ENCODE measurements around the gene ENOX1.
"Not testable (repeated sequence)": the region's sequence is repeated elsewhere in the genome, so short reads cannot be mapped to it uniquely, and the experiment has no call there.

Gene ENOX1

GRCh38 chr13:43357564-43357963 is 429.2 kb downstream of the ENOX1 start:
- Histone ChIP-seq H4K8ac (ENCODE audit: low read depth, low read length) (no peak overlapping the region), H3K27ac (ENCODE audit: low read depth, low read length) (no peak overlapping the region)

GRCh38 chr13:43356567-43356966 is 430.2 kb downstream of the ENOX1 start:
- whole genome bisulfite sequencing (ENCODE audit: extremely low coverage, insufficient coverage, low lambda C conversion rate) = no CpG with 5 or more reads among the region's 5 CpGs
- H3K18ac ChIP-seq (ENCODE audit: low read length) = no peak overlapping the region
- no peak overlapping the region for H3K23ac ChIP-seq (ENCODE audit: low read length)
- H3K56ac ChIP-seq (ENCODE audit: low read length) = no peak overlapping the region
- H3K79me1 ChIP-seq (ENCODE audit: low read length) = no peaks in the 10 kb centered on the region
- H3K27ac ChIP-seq (ENCODE audit: low read depth, low read length) = no peak overlapping the region
- H2BK15ac ChIP-seq (replicated peaks; ENCODE audit: low read depth) = no peak overlapping the region
- no peak overlapping the region for H2AK5ac ChIP-seq (ENCODE audit: low read length)
- H2BK120ac ChIP-seq (ENCODE audit: low read depth, low read length) = no peak overlapping the region
- H3K79me2 ChIP-seq (ENCODE audit: control insufficient read depth, insufficient read depth, low read length) = no peaks in the 10 kb centered on the region
- no peaks in the 10 kb centered on the region for H3K36me3 ChIP-seq (ENCODE audit: control insufficient read depth, insufficient read depth, low read length)
- H3K9ac ChIP-seq (ENCODE audit: low read length) = no peak overlapping the region
- peaks cover 2% of the 10 kb centered on the region for H3K4me1 ChIP-seq (ENCODE audit: control insufficient read depth, low read depth, low read length)
- no peaks in the 10 kb centered on the region for H3K27me3 ChIP-seq (ENCODE audit: insufficient read depth, low read length, poor library complexity)
- no peak for DNase-seq
- H3K4me3 ChIP-seq (ENCODE audit: low read length) = no peak overlapping the region
- no peak overlapping the region for H2BK5ac ChIP-seq (ENCODE audit: low read length)
- H4K8ac ChIP-seq (ENCODE audit: low read depth, low read length) = no peak overlapping the region
- no peak overlapping the region for H3K4me2 ChIP-seq (ENCODE audit: low read length)
- no peak overlapping the region for H4K5ac ChIP-seq (ENCODE audit: low read length)
- no peak overlapping the region for H3K4ac ChIP-seq (ENCODE audit: low read depth, low read length)

More at GRCh38 chr13:43357564-43357963, 429.2 kb downstream of the ENOX1 start:
- Histone ChIP-seq H3K27me3 (ENCODE audit: insufficient read depth, low read length, poor library complexity) (no peaks in the 10 kb centered on the region), H3K4me3 (ENCODE audit: low read length) (no peak overlapping the region), H3K36me3 (ENCODE audit: control insufficient read depth, insufficient read depth, low read length) (no peaks in the 10 kb centered on the region), H3K79me2 (ENCODE audit: control insufficient read depth, insufficient read depth, low read length) (no peaks in the 10 kb centered on the region), H3K4me2 (ENCODE audit: low read length) (no peak overlapping the region), H3K4me1 (ENCODE audit: control insufficient read depth, low read depth, low read length) (peaks cover 2% of the 10 kb centered on the region), H3K9ac (ENCODE audit: low read length) (no peak overlapping the region), H4K5ac (ENCODE audit: low read length) (no peak overlapping the region), H2BK120ac (ENCODE audit: low read depth, low read length) (no peak overlapping the region), H2BK15ac (replicated peaks; ENCODE audit: low read depth) (no peak overlapping the region), H3K18ac (ENCODE audit: low read length) (no peak overlapping the region), H3K79me1 (ENCODE audit: low read length) (no peaks in the 10 kb centered on the region), H3K56ac (ENCODE audit: low read length) (no peak overlapping the region), H2BK5ac (ENCODE audit: low read length) (no peak overlapping the region), H3K23ac (ENCODE audit: low read length) (no peak overlapping the region), H2AK5ac (ENCODE audit: low read length) (no peak overlapping the region), H3K4ac (ENCODE audit: low read depth, low read length) (no peak overlapping the region)
- WGBS (ENCODE audit: extremely low coverage, insufficient coverage, low lambda C conversion rate) = no CpG with 5 or more reads among the region's 4 CpGs
- DNase-seq = no peak

- H3K4me2 ChIP-seq (ENCODE audit: low read length) = no peak overlapping the region
- DNase-seq = no peak
- no peak overlapping the region for H2BK5ac ChIP-seq (ENCODE audit: low read length)
- H3K79me1 ChIP-seq (ENCODE audit: low read length) = no peaks in the 10 kb centered on the region
- no peak overlapping the region for H3K9ac ChIP-seq (ENCODE audit: low read length)
- no peak overlapping the region for H3K4ac ChIP-seq (ENCODE audit: low read depth, low read length)
- H2BK120ac ChIP-seq (ENCODE audit: low read depth, low read length) = no peak overlapping the region
- no peaks in the 10 kb centered on the region for H3K36me3 ChIP-seq (ENCODE audit: control insufficient read depth, insufficient read depth, low read length)
- H3K18ac ChIP-seq (ENCODE audit: low read length) = no peak overlapping the region
- peaks cover 2% of the 10 kb centered on the region for H3K4me1 ChIP-seq (ENCODE audit: control insufficient read depth, low read depth, low read length)
- no peaks in the 10 kb centered on the region for H3K27me3 ChIP-seq (ENCODE audit: insufficient read depth, low read length, poor library complexity)
- no peak overlapping the region for H3K4me3 ChIP-seq (ENCODE audit: low read length)
- no CpG with 5 or more reads among the region's 17 CpGs for WGBS (ENCODE audit: extremely low coverage, insufficient coverage, low lambda C conversion rate)
- no peak overlapping the region for H3K23ac ChIP-seq (ENCODE audit: low read length)
- no peaks in the 10 kb centered on the region for H3K79me2 ChIP-seq (ENCODE audit: control insufficient read depth, insufficient read depth, low read length)
- H4K5ac ChIP-seq (ENCODE audit: low read length) = no peak overlapping the region
- no peak overlapping the region for H3K27ac ChIP-seq (ENCODE audit: low read depth, low read length)
- H2AK5ac ChIP-seq (ENCODE audit: low read length) = no peak overlapping the region
- no peak overlapping the region for H3K56ac ChIP-seq (ENCODE audit: low read length)
- H4K8ac ChIP-seq (ENCODE audit: low read depth, low read length) = no peak overlapping the region
- H2BK15ac ChIP-seq (replicated peaks; ENCODE audit: low read depth) = no peak overlapping the region
Measured at GRCh38 chr13:43355774-43356173, 431.0 kb downstream of the ENOX1 start.

- Histone ChIP-seq H2BK120ac (ENCODE audit: low read depth, low read length) (no peak overlapping the region), H2BK5ac (ENCODE audit: low read length) (no peak overlapping the region), H3K27ac (ENCODE audit: low read depth, low read length) (no peak overlapping the region), H3K56ac (ENCODE audit: low read length) (no peak overlapping the region), H3K4me2 (ENCODE audit: low read length) (no peak overlapping the region), H3K23ac (ENCODE audit: low read length) (no peak overlapping the region), H3K4me3 (ENCODE audit: low read length) (no peak overlapping the region), H3K18ac (ENCODE audit: low read length) (no peak overlapping the region), H3K27me3 (ENCODE audit: insufficient read depth, low read length, poor library complexity) (no peaks in the 10 kb centered on the region), H3K4me1 (ENCODE audit: control insufficient read depth, low read depth, low read length) (peaks cover 2% of the 10 kb centered on the region), H4K5ac (ENCODE audit: low read length) (no peak overlapping the region), H3K9ac (ENCODE audit: low read length) (no peak overlapping the region), H3K36me3 (ENCODE audit: control insufficient read depth, insufficient read depth, low read length) (no peaks in the 10 kb centered on the region), H3K4ac (ENCODE audit: low read depth, low read length) (no peak overlapping the region), H4K8ac (ENCODE audit: low read depth, low read length) (no peak overlapping the region), H3K79me1 (ENCODE audit: low read length) (no peaks in the 10 kb centered on the region), H2AK5ac (ENCODE audit: low read length) (no peak overlapping the region), H3K79me2 (ENCODE audit: control insufficient read depth, insufficient read depth, low read length) (no peaks in the 10 kb centered on the region), H2BK15ac (replicated peaks; ENCODE audit: low read depth) (no peak overlapping the region)
- no peak for DNase-seq
- WGBS (ENCODE audit: extremely low coverage, insufficient coverage, low lambda C conversion rate) = no CpG with 5 or more reads among the region's 3 CpGs
Measured at GRCh38 chr13:43354153-43354945, 432.4 kb downstream of the ENOX1 start.

- H3K4me3 ChIP-seq (ENCODE audit: low read length) = no peak overlapping the region
- H3K4me2 ChIP-seq (ENCODE audit: low read length) = no peak overlapping the region
- no peak overlapping the region for H3K18ac ChIP-seq (ENCODE audit: low read length)
- H3K79me1 ChIP-seq (ENCODE audit: low read length) = no peaks in the 10 kb centered on the region
- no peak overlapping the region for H3K23ac ChIP-seq (ENCODE audit: low read length)
- peaks cover 2% of the 10 kb centered on the region for H3K4me1 ChIP-seq (ENCODE audit: control insufficient read depth, low read depth, low read length)
- H3K79me2 ChIP-seq (ENCODE audit: control insufficient read depth, insufficient read depth, low read length) = no peaks in the 10 kb centered on the region
- H3K9ac ChIP-seq (ENCODE audit: low read length) = no peak overlapping the region
- H3K4ac ChIP-seq (ENCODE audit: low read depth, low read length) = no peak overlapping the region
- no peak overlapping the region for H4K5ac ChIP-seq (ENCODE audit: low read length)
- DNase-seq = no peak
- no peak overlapping the region for H3K27ac ChIP-seq (ENCODE audit: low read depth, low read length)
- no peak overlapping the region for H3K56ac ChIP-seq (ENCODE audit: low read length)
- H4K8ac ChIP-seq (ENCODE audit: low read depth, low read length) = no peak overlapping the region
- H3K36me3 ChIP-seq (ENCODE audit: control insufficient read depth, insufficient read depth, low read length) = no peaks in the 10 kb centered on the region
- H2BK5ac ChIP-seq (ENCODE audit: low read length) = no peak overlapping the region
- no peak overlapping the region for H2BK120ac ChIP-seq (ENCODE audit: low read depth, low read length)
- WGBS (ENCODE audit: extremely low coverage, insufficient coverage, low lambda C conversion rate) = no CpG with 5 or more reads among the region's 4 CpGs
- no peaks in the 10 kb centered on the region for H3K27me3 ChIP-seq (ENCODE audit: insufficient read depth, low read length, poor library complexity)
- H2AK5ac ChIP-seq (ENCODE audit: low read length) = no peak overlapping the region
- no peak overlapping the region for H2BK15ac ChIP-seq (replicated peaks; ENCODE audit: low read depth)
Measured at GRCh38 chr13:43353631-43354030, 433.1 kb downstream of the ENOX1 start.

- not testable (repeated sequence) for H4K8ac ChIP-seq (ENCODE audit: low read depth, low read length); H2BK5ac ChIP-seq (ENCODE audit: low read length); H3K4me1 ChIP-seq (ENCODE audit: control insufficient read depth, low read depth, low read length); H3K4me2 ChIP-seq (ENCODE audit: low read length); H3K27ac ChIP-seq (ENCODE audit: low read depth, low read length); H3K9ac ChIP-seq (ENCODE audit: low read length); H3K23ac ChIP-seq (ENCODE audit: low read length); H2AK5ac ChIP-seq (ENCODE audit: low read length); H3K18ac ChIP-seq (ENCODE audit: low read length); H4K5ac ChIP-seq (ENCODE audit: low read length); H3K36me3 ChIP-seq (ENCODE audit: control insufficient read depth, insufficient read depth, low read length); H3K79me2 ChIP-seq (ENCODE audit: control insufficient read depth, insufficient read depth, low read length); H3K27me3 ChIP-seq (ENCODE audit: insufficient read depth, low read length, poor library complexity); H3K4me3 ChIP-seq (ENCODE audit: low read length); H2BK120ac ChIP-seq (ENCODE audit: low read depth, low read length); H2BK15ac ChIP-seq (replicated peaks; ENCODE audit: low read depth); H3K4ac ChIP-seq (ENCODE audit: low read depth, low read length); H3K56ac ChIP-seq (ENCODE audit: low read length); H3K79me1 ChIP-seq (ENCODE audit: low read length); DNase-seq
- WGBS (ENCODE audit: extremely low coverage, insufficient coverage, low lambda C conversion rate) = no CpG with 5 or more reads among the region's 3 CpGs
Measured at GRCh38 chr13:43351612-43352011, 435.2 kb downstream of the ENOX1 start.

Data from mesendoderm (in vitro differentiated cells).